Mucosa of stomach (tissue), 1 donor: ENCODE measurements around the gene TOPAZ1.

Source experiments
- H3K27me3 ChIP-seq: one replicate; pipeline ENCODE4 v1.7.0; 2013; ENCODE audit warnings: mild to moderate bottlenecking, low read length; ENCODE audit not compliant: control insufficient read depth, insufficient read depth
- H3K36me3 ChIP-seq: one replicate; pipeline ENCODE4 v1.7.0; 2013; ENCODE audit warnings: low read length; ENCODE audit not compliant: control insufficient read depth, insufficient read depth
- H3K4me1 ChIP-seq: one replicate; pipeline ENCODE4 v1.7.0; 2013; ENCODE audit warnings: mild to moderate bottlenecking, low read length; ENCODE audit not compliant: control insufficient read depth, insufficient read depth
- H3K4me3 ChIP-seq: one replicate; pipeline ENCODE4 v1.7.0; 2013; ENCODE audit warnings: low read length
- H3K9ac ChIP-seq: one replicate; pipeline ENCODE4 v1.7.0; 2013; ENCODE audit warnings: mild to moderate bottlenecking, low read length, moderate library complexity
- H3K9me3 ChIP-seq: one replicate; pipeline ENCODE4 v1.7.0; 2013; ENCODE audit warnings: mild to moderate bottlenecking, low read length, moderate library complexity; ENCODE audit not compliant: control insufficient read depth
- donor health status: Pancreatic carcinoma.

The TOPAZ1 gene

DNA sequence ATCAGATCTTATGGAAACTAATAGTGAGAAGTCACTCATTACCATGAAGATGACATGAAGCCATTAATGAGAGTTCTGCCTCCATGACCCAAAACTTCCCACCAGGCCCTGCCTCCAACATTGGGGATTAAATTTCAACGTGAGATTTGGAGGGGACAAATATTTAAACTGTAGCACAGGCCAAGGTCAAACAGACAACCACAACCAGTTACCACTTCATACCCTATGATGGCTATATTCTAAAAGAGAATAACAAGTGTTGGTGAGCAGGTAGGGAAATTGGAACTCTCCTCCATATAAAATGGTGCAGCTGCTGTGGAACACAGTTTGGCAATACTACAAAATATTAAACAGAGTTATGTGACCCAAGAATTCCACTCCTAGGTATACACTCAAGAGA lies 133.8 kb downstream of the TOPAZ1 start:
- Histone ChIP-seq H3K9ac (no peak overlapping the region), H3K27me3 (no peaks in the 10 kb centered on the region), H3K4me3 (no peak overlapping the region), H3K36me3 (no peaks in the 10 kb centered on the region), H3K4me1 (no peaks in the 10 kb centered on the region), H3K9me3 (no peaks in the 10 kb centered on the region)
